Measurements from ENCODE around the gene NCAM1.

- TF ChIP-seq REST (IDR thresholded peaks at IDR 0.05; ENCODE audit: low read depth) (no peak), RAD21 (IDR thresholded peaks at IDR 0.05; ENCODE audit: low read depth) (no peak), NFIC (IDR thresholded peaks at IDR 0.05) (no peak), YY1 (IDR thresholded peaks at IDR 0.05; ENCODE audit: low read depth) (no peak), USF1 (IDR thresholded peaks at IDR 0.05) (no peak)
These were observed 252.3 kb downstream of the NCAM1 start for GRCh38 chr11:113213549-113213948.

All from Ishikawa (cell line).